ENCODE data around the gene ALB. TPM values are rescaled to one million over a fixed set of nuclear protein-coding genes. Genes with fewer than 3 reads are reported as not detected.

Gene ALB
- total RNA-seq, 1 experiment from 2014 or later: 0.22 TPM

DNA sequence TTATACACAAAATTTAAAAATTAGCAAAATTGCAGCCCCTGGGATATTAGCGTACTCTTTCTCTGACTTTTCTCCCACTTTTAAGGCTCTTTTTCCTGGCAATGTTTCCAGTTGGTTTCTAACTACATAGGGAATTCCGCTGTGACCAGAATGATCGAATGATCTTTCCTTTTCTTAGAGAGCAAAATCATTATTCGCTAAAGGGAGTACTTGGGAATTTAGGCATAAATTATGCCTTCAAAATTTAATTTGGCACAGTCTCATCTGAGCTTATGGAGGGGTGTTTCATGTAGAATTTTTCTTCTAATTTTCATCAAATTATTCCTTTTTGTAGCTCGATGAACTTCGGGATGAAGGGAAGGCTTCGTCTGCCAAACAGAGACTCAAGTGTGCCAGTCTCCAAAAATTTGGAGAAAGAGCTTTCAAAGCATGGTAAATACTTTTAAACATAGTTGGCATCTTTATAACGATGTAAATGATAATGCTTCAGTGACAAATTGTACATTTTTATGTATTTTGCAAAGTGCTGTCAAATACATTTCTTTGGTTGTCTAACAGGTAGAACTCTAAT lies 6.0 kb downstream of the ALB start:
- ChIA-PET CTCF (no interaction called here), POLR2A (ENCODE audit: unreplicated experiment) (no interaction called here)
- no peak overlapping the region for H3K27ac ChIP-seq (ENCODE audit: low read length)
- H3K27me3 ChIP-seq (ENCODE audit: low read length): peaks cover 65% of the 10 kb centered on the region
- TF ChIP-seq, protein P1, sequence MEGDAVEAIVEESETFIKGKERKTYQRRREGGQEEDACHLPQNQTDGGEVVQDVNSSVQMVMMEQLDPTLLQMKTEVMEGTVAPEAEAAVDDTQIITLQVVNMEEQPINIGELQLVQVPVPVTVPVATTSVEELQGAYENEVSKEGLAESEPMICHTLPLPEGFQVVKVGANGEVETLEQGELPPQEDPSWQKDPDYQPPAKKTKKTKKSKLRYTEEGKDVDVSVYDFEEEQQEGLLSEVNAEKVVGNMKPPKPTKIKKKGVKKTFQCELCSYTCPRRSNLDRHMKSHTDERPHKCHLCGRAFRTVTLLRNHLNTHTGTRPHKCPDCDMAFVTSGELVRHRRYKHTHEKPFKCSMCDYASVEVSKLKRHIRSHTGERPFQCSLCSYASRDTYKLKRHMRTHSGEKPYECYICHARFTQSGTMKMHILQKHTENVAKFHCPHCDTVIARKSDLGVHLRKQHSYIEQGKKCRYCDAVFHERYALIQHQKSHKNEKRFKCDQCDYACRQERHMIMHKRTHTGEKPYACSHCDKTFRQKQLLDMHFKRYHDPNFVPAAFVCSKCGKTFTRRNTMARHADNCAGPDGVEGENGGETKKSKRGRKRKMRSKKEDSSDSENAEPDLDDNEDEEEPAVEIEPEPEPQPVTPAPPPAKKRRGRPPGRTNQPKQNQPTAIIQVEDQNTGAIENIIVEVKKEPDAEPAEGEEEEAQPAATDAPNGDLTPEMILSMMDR (conservative IDR thresholded peaks at IDR 0.05; ENCODE audit: low read depth, low read length): no peak
- TF ChIP-seq EZH2phosphoT487 (IDR thresholded peaks at IDR 0.05; ENCODE audit: borderline replicate concordance, low read length) (no peak), EZH2 (IDR thresholded peaks at IDR 0.05; ENCODE audit: low read length, unreplicated experiment) (no peak)
- no peak overlapping the region for H2AFZ ChIP-seq (ENCODE audit: low read length)
- DNase-seq (no peak), ATAC-seq (no peak)
- no peaks in the 10 kb centered on the region for H3K9me2 ChIP-seq (replicated peaks; ENCODE audit: low read length)
- no TSS peak for BruUV-seq (replicated peaks)
- H3K4me3 ChIP-seq (ENCODE audit: low read length): no peak overlapping the region
- H3K9ac ChIP-seq (ENCODE audit: low read length): no peak overlapping the region
- no peaks in the 10 kb centered on the region for H3K4me1 ChIP-seq (ENCODE audit: insufficient read depth, low read length)
- H3F3A ChIP-seq (ENCODE audit: low read length, unreplicated experiment): no peaks in the 10 kb centered on the region
- no peaks in the 10 kb centered on the region for H3K36me3 ChIP-seq (ENCODE audit: low read depth, low read length)
- no peaks in the 10 kb centered on the region for H4K20me1 ChIP-seq (ENCODE audit: low read length)
- no peak overlapping the region for H3K4me2 ChIP-seq (ENCODE audit: low read length)
- no peaks in the 10 kb centered on the region for H3K79me2 ChIP-seq (ENCODE audit: low read length)
- H3K9me3 ChIP-seq (ENCODE audit: low read length): no peaks in the 10 kb centered on the region
- intact Hi-C loops (cut with micrococcal nuclease): no loop called here

- Histone ChIP-seq H4K20me1 (ENCODE audit: low read length) (no peaks in the 10 kb centered on the region), H3K9me3 (ENCODE audit: low read length) (no peaks in the 10 kb centered on the region), H3K27ac (ENCODE audit: low read length) (no peak overlapping the region), H3K4me3 (ENCODE audit: low read length) (no peak overlapping the region), H3K9ac (ENCODE audit: low read length) (no peak overlapping the region), H3K4me2 (ENCODE audit: low read length) (no peak overlapping the region), H3K27me3 (ENCODE audit: low read length) (peaks cover 74% of the 10 kb centered on the region), H3K36me3 (ENCODE audit: low read depth, low read length) (no peaks in the 10 kb centered on the region), H3K9me2 (replicated peaks; ENCODE audit: low read length) (no peaks in the 10 kb centered on the region), H3K79me2 (ENCODE audit: low read length) (no peaks in the 10 kb centered on the region), H3K4me1 (ENCODE audit: insufficient read depth, low read length) (no peaks in the 10 kb centered on the region), H2AFZ (ENCODE audit: low read length) (no peak overlapping the region), H3F3A (ENCODE audit: low read length, unreplicated experiment) (no peaks in the 10 kb centered on the region)
- BruUV-seq (replicated peaks): no TSS peak
- CTCF ChIA-PET: no interaction called here
- TF ChIP-seq EZH2 (IDR thresholded peaks at IDR 0.05; ENCODE audit: low read length, unreplicated experiment) (no peak), EZH2phosphoT487 (IDR thresholded peaks at IDR 0.05; ENCODE audit: borderline replicate concordance, low read length) (no peak)
- TF ChIP-seq, protein P1 (conservative IDR thresholded peaks at IDR 0.05; ENCODE audit: low read depth, low read length): no peak
- ATAC-seq: no peak
- POLR2A ChIA-PET (ENCODE audit: unreplicated experiment): no interaction called here
- DNase-seq: no peak
- intact Hi-C loops (cut with micrococcal nuclease): no loop called here
Measured at GRCh38 chr4:73410916-73411730, 7.0 kb downstream of the ALB start.

Data from PC-3 (cell line).